NCI-H187 treated with DMSO at 0.1 percent for 48 hours (cell line): ENCODE measurements around the gene TPM4.

Experiments
- DNase-seq: peaks from one replicate; lab custom pipeline; 2025; lab: John Stamatoyannopoulos, UW

Gene TPM4

DNA sequence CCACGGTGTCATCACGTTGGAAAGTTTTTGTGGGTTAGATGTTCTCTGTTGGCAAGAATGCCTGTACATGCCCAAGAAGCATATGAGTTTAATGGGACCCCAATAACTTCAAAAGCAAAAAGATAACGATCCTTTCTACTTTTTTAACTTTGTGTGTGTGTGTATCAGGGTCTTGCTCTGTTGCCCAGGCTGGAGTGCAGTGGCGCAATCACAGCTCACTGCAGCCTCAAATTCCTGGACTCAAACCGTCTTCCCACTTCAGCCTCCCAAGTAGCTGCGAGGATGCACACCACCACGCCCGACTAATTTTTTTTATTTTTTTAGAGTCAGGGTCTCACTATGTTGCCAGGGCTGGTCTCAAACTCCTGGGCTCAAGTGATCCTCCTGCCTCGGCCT is 34.3 kb upstream of the TPM4 start:
- no peak for DNase-seq

DNA sequence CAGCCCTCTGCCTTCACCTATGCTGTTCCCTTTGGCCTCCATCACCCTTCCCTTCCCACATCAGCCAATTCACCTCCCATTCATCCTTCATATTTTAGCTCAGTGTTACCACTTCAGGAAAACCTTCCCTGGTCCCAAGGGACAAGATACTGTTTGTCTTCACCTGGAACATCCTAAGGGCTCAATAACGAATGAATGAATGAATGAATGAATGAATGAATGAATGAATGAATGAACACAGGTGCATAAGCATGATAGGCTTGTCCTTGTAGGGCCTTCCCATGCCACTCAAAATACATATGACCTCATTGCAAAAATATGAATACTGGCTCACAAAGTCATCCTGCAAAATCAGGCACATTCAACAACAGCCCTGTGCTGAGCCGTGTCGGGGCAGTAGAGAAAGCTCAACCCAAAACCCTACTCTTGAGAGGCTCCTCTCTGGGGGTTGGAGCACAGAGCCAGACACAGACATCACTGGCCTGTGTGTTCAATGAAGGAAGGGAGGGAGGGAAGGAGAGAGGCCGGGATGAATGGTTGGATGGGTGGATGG is 33.7 kb upstream of the TPM4 start:
- DNase-seq = no peak

- DNase-seq = no peak
These were observed 33.0 kb upstream of the TPM4 start for GRCh38 chr19:16043156-16043757.

DNA sequence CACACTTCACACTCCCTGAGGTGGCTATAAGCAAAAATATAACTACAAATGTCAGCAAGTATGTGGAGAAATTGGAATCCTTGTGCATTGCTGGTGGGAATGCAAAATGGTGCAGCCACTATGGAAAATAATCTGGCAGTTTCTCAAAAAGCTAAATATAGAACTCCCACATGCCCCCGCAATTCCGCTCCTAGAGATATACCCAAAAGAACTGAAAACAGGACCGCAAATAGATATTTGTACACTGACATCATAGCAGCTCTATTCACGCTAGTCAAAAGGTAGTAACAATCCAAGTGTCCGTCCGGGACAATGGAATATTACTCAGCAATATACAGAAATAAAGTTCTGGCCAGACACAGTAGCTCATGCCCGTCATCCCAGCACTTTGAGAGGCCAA is 31.5 kb upstream of the TPM4 start:
- DNase-seq = no peak

GRCh38 chr19:16045171-16045570 is 31.1 kb upstream of the TPM4 start:
- DNase-seq = no peak

DNA sequence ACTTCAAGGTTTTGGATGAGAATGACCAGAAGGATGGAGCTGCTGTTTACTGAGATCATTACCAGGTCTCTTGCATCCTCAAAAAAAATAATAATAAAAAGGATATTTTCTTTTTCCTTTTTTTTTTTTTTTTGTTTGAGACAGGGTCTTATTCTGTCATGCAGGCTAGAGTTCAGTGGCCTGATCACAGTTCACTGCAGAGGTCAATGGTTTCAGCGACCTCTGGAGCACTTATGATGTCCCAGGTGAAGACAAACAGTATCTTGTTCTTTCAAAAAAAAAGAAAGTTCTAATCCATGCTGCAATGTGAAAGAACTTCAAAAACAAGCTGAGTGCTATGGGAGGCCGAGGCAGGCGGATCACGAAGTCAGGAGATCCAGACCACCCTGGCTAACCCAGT is 30.4 kb upstream of the TPM4 start:
- DNase-seq = no peak

DNA sequence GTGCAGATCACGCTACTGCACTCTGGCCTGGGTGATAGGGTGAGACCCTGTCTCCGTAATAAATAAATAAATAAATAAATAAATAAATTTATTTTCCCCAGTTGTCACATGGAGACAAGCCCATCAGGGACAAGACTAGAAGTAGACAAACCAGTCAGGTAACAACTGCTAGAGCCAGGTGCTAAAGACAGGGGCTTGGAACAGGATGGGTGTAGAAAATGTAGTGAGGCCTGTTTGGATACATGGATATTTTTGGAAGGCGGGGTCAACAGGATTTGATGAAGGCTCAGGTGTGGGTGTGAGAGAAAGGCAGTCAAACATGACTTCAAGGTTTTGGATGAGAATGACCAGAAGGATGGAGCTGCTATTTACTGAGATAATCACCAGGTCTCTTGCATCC is 27.7 kb upstream of the TPM4 start:
- no peak for DNase-seq

- no peak for DNase-seq
These were observed 24.9 kb upstream of the TPM4 start for GRCh38 chr19:16051254-16052025.

- DNase-seq = no peak
These were observed 23.9 kb upstream of the TPM4 start for GRCh38 chr19:16052353-16052752.

GRCh38 chr19:16057062-16057461 is 19.2 kb upstream of the TPM4 start:
- no peak for DNase-seq

DNA sequence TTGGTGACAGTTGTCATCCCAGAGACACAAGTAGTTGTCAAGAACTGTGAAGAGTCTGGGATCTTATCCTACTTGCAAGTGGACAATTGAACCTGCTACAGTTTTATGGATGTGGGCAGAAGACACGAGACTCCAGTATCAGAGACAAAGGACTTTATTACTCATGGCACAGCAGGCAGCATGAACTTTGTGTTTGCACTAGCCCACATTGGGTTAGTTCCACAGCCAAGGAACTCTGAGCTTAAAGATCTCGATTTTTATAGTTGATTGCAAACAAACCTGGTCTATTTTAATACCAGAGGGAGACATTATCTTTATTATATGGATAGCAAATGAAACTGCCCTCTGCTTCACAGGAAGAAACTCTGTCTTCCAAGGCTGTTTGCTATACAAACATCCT is 16.0 kb upstream of the TPM4 start:
- no peak for DNase-seq

- DNase-seq = no peak
These were observed 14.4 kb upstream of the TPM4 start for GRCh38 chr19:16061943-16062342.

GRCh38 chr19:16062789-16063188 is 13.5 kb upstream of the TPM4 start:
- DNase-seq = no peak

DNA sequence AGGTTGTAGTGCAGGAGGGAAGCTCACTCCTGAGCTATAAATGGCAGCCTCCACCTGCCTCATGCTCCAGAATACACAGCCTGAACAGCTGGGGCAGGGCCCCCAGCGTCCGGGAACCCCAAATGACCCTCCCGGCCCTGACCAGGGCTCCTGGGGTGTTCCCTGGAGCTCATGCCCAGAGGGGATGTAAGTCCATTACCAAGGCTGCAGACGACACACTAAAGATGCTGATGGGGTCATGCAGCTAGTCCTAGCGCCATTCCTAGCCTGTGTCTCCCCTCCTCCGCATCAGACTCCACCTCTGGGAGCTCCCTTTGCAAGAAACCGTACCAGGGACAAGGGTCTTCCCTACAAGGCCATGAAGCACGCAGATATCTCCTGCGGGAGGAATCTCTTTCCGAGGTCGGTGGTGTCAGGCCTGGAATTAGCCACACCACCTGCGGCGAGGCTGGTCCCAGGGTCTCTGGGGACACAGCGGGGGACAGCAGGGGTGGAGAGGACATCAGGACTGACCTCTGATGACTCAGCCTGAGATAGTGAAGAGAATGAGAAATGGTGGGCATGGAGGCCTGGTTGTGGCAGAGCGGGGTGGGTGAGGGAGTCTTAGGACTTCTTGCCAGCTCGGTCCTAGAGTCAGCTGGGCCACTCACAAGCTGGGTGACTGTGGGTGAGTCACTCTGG is 11.9 kb upstream of the TPM4 start:
- DNase-seq = no peak

DNA sequence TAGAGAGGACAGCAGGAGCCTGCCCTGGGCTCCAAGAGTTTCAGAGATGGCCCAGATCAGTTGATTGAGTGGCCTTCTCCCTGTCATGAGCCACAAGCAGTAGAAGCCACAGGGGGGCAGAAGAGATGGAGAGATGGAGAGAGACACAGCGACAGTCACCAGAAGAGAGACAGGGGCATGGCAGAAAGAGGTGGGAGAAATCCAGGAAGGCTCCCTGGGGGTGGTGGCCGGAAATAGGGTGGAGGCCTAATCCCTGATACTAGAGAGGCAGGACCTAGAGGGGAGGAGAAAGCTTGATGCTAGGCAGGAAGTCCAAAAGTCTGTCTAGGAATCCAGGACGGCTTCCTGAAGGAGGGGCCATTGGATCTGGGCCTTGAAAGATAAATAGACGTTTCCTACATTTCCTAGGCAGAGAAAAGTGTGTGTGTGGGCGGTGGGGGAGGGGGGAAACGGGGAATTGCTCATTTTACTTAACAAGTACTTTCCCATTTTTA is 9.6 kb upstream of the TPM4 start:
- DNase-seq = no peak

- DNase-seq = no peak
These were observed 8.9 kb upstream of the TPM4 start for GRCh38 chr19:16067205-16067938.

DNA sequence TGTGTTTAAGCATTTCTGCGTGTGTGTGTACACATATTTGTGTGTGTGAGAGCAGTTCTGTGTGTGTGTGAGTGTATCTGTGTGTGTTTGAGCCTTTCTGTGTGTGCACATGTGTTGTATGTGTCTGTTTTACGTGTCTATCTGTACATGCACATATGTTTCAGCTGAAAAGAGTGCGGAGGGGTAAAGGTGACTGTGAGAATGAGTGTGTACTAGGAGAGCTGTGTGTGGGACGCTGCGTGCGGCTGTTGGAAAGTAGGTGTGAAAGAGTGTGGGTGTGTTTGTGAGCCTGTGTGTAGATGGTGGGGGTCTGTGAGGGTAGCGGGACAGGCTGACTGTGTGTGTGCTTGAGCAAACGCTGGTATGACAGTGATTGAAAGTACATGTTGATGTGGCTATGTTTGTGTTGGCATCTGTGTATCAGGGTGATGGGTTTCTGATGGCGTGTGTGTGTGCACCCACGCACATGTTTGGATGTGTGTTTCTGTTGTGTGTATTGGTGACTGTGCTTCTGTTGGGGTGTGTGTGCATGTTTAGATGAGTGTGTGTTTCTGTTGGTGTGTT is 7.5 kb upstream of the TPM4 start:
- no peak for DNase-seq

DNA sequence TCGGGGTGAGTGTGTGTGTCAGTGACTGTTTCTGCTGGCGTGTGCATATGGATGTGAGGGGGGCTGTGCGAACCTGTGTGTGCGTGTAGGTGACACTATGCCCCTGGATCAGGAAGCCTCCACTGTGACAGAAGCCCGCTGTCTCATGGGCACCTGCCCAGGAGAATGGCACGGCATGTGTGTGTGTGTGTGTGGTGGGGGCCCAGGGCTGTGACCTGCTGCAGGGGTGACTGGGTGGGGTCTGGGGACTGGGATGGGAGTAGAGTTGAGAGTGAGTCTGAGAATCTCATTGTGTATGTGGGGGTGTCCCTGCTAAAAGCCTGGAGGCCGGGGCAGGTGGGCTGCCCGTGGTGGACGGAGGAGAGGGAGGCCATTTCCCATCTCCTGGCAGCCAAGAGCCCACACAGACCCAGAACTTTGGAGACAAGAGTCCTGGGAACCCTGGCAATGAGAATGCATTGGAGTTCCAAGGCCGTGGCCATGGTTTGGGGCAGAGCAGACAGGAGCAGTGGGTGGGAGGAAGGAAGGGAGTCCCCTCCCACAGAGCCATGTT is 6.4 kb upstream of the TPM4 start:
- DNase-seq = no peak

DNA sequence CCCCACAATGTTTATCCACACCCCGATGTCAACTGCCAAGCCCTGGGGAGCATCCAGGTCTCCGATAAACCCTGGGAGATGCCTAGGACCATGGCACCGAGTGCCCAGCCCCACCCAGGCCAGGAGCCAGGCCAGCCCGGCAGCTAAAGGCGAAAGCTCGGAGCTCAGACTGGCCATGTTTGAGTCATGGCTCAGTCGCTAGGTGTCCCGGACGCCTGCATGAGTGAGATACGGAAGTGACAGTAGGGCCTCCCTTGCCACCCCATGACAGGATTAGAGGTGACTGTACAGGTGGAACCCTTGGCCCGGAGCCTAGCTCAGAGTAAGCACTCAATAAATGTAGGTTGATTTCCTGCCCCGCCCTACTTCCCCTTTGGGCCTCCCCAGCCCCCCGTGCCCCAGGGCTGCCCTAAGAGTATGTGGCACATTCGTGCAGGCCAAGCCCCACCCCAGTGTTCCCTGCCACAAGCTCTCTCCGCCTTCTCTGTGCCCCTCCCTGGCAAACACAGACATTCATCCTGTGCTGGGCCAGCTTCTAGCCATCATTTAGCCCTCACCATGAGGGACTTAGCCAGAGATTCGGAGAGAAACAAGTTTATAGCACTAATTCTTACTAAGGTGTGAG is 5.8 kb upstream of the TPM4 start:
- no peak for DNase-seq

DNA sequence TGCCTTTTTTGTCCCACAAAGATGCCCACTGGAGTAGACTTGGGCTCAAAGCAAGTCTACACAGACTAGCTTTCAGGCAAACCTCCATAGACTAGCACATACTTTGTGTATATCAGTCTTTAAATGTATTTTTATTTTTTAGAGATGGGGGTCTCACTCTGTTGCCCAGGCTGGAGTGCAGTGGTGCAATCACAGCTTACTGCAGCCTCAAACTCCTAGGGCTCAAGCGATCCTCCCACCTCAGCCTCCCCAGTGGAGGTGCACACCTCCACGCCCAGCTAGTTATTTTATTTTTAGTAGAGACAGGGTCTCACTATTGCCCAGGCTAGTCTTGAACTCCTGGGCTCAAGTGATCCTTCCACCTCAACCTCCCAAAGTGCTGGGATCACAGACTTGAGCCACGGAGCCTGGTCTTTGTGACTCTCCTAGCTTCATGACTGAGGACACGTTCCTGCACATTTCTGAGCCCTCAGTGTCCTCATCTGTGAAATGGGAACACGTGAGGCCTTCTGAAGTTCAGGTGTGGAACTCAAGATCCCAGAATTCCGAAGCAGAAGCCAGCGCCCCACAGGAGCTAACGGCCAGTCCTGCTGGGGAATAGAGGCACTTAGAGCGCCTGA is 5.1 kb upstream of the TPM4 start:
- DNase-seq = no peak

- no peak for DNase-seq
These were observed 2.8 kb upstream of the TPM4 start for GRCh38 chr19:16073481-16073880.
